GM12878 (cell line): ENCODE data around the gene AGRP. TPM values are rescaled to one million over a fixed set of nuclear protein-coding genes. Genes with fewer than 3 reads are reported as not detected.

Source experiments
- ATAC-seq: fragments of 200-7000 bp; cut with Tn5 transposase; 3 replicates; pipeline ENCODE4 v1.9.1; 2020; ENCODE audit warnings: mild to moderate bottlenecking, moderate library complexity
- BruUV-seq: library from RNA; stranded (reverse); fragments of 400-500 nt; replicated peaks from 2 replicates; lab custom pipeline; 2021; lab: Mats Ljungman, UMichigan
- CTCF ChIA-PET: fragments of 300-600 bp; sonication (Branson Sonifier 250); formaldehyde crosslinking; extraction: SDS; loops from one replicate; lab custom pipeline; 2021; ENCODE audit warnings: inconsistent platforms; lab: Yijun Ruan, JAX
- POLR2A ChIA-PET: fragments of 350-600 bp; formaldehyde crosslinking; extraction: SDS; loops from one replicate; lab custom pipeline; 2021; ENCODE audit warnings: inconsistent platforms; lab: Charles Lee
- RAD21 ChIA-PET: fragments of 300-600 bp; sonication (Branson Sonifier 250); formaldehyde crosslinking; loops from one replicate; lab custom pipeline; 2023; ENCODE audit warnings: antibody characterized with exemption; ENCODE audit not compliant: unreplicated experiment; lab: Charles Lee
- SMC1A ChIA-PET: fragments of 300-600 bp; sonication (Branson Sonifier 250); formaldehyde crosslinking; loops from one replicate; lab custom pipeline; 2023; ENCODE audit not compliant: unreplicated experiment, uncharacterized antibody; lab: Charles Lee
- DNase-seq: peaks from one replicate; pipeline ENCODE4 v3.0.0-alpha.2; 2011; ENCODE audit warnings: low read depth, low spot score
- FAIRE-seq: peaks from 3 replicates; lab custom pipeline; 2011; peaks lifted over from hg19 to GRCh38; lab: Jason Lieb, UNC
- H2AFZ ChIP-seq: 2 replicates; pipeline ENCODE4 v1.6.0; 2011; ENCODE audit warnings: low read depth, low read length, control low read depth; ENCODE audit not compliant: control insufficient read depth
- H3K27ac ChIP-seq: 2 replicates; pipeline ENCODE4 v1.5.1; 2011; ENCODE audit warnings: control low read depth; ENCODE audit not compliant: control insufficient read depth, insufficient read depth
- H3K27me3 ChIP-seq, 2 experiments: replicated peaks in 1 of 2; 2 replicates each; pipeline versions ENCODE4 v1.6.0 to v1.6.1; 2011; ENCODE audit warnings: low read length in 1 of 2; ENCODE audit not compliant: control insufficient read depth in 2 of 2, insufficient read depth in 2 of 2
- H3K36me3 ChIP-seq, 2 experiments: 2 replicates each; pipeline ENCODE4 v1.5.1; 2011; ENCODE audit warnings: low read length in 1 of 2; ENCODE audit not compliant: control insufficient read depth in 2 of 2, insufficient read depth in 2 of 2
- H3K4me1 ChIP-seq: 2 replicates; pipeline ENCODE4 v1.6.1; 2011; ENCODE audit warnings: mild to moderate bottlenecking, low read length, moderate library complexity, mixed read lengths; ENCODE audit not compliant: control insufficient read depth, insufficient read depth
- H3K4me2 ChIP-seq: 2 replicates; pipeline ENCODE4 v1.6.0; 2011; ENCODE audit warnings: control low read depth; ENCODE audit not compliant: control insufficient read depth, insufficient read depth
- H3K4me3 ChIP-seq: fragments of 200-600 bp; sonication (generic); 2 replicates; pipeline ENCODE4 v1.5.1; 2016
- H3K79me2 ChIP-seq: 2 replicates; pipeline ENCODE4 v1.6.0; 2011; ENCODE audit warnings: low read length; ENCODE audit not compliant: control insufficient read depth, insufficient read depth
- H3K9ac ChIP-seq: 2 replicates; pipeline ENCODE4 v1.8.0; 2011; ENCODE audit warnings: low read length, control low read depth, mixed read lengths; ENCODE audit not compliant: control insufficient read depth, insufficient read depth
- H3K9me3 ChIP-seq: replicated peaks from 3 replicates; pipeline ENCODE4 v1.5.1; 2011; ENCODE audit warnings: mild to moderate bottlenecking, low read length; ENCODE audit not compliant: control insufficient read depth, insufficient read depth
- H4K20me1 ChIP-seq: 2 replicates; pipeline ENCODE4 v1.6.0; 2011; ENCODE audit not compliant: control insufficient read depth, insufficient read depth
- BHLHE40 ChIP-seq, 2 experiments: fragments of 450-650 bp in 1 of 2; IDR thresholded peaks; 2 replicates each; pipeline ENCODE4 v1.6.1; 2011 to 2017; ENCODE audit warnings: low read depth in 2 of 2, borderline replicate concordance in 1 of 2, improper control_type of control experiment in 1 of 2, low read length in 1 of 2, mild to moderate bottlenecking in 1 of 2
- FOXK2 ChIP-seq: fragments of 450-650 bp; IDR thresholded peaks from 2 replicates; pipeline ENCODE4 v1.6.1; 2017; ENCODE audit warnings: mild to moderate bottlenecking, moderate library complexity
- HCFC1 ChIP-seq: fragments of 150-350 bp; IDR thresholded peaks from 2 replicates; pipeline ENCODE4 v1.6.1; 2014; ENCODE audit warnings: low read length
- JUND ChIP-seq: IDR thresholded peaks from 2 replicates; pipeline ENCODE4 v1.6.1; 2012; ENCODE audit warnings: low read depth, mild to moderate bottlenecking, low read length, improper control_type of control experiment, moderate library complexity
- MXI1 ChIP-seq: fragments of 150-350 bp; IDR thresholded peaks from 2 replicates; pipeline ENCODE4 v1.6.1; 2011; ENCODE audit warnings: low read depth, mild to moderate bottlenecking, inconsistent platforms, low read length, improper control_type of control experiment
- NR2F1 ChIP-seq: fragments of 450-650 bp; conservative IDR thresholded peaks from 2 replicates; pipeline ENCODE4 v1.6.1; 2017; ENCODE audit warnings: mild to moderate bottlenecking
- POLR2A ChIP-seq: IDR thresholded peaks from 2 replicates; pipeline ENCODE4 v1.6.1; 2011; ENCODE audit warnings: low read depth, mild to moderate bottlenecking, low read length
- RELA ChIP-seq: fragments of 450-650 bp; IDR thresholded peaks from 2 replicates; pipeline ENCODE4 v1.8.0; 2014; ENCODE audit warnings: borderline replicate concordance; ENCODE audit not compliant: partially characterized antibody
- SPI1 ChIP-seq: IDR thresholded peaks from 2 replicates; pipeline ENCODE4 v1.6.1; 2011; ENCODE audit warnings: low read depth, mild to moderate bottlenecking, low read length, moderate library complexity, borderline replicate concordance; ENCODE audit not compliant: insufficient read depth
- TCF7 ChIP-seq: IDR thresholded peaks from 2 replicates; pipeline ENCODE4 v1.6.1; 2014; ENCODE audit warnings: antibody characterized with exemption, borderline replicate concordance
- YY1 ChIP-seq: IDR thresholded peaks from 2 replicates; pipeline ENCODE4 v1.6.1; 2011; ENCODE audit warnings: low read depth, mild to moderate bottlenecking, low read length
- ZBTB4 ChIP-seq: fragments of 450-650 bp; formaldehyde crosslinking; IDR thresholded peaks from 2 replicates; pipeline ENCODE4 v1.4.0; 2022; ENCODE audit warnings: mild to moderate bottlenecking, moderate library complexity
- WGBS: methylation state at CpG from one replicate; pipeline ENCODE4 v1.1.6; 2016; ENCODE audit warnings: low lambda C conversion rate; ENCODE audit not compliant: insufficient replicate concordance, insufficient coverage; ENCODE audit errors: missing lambda C conversion rate; 5-methylcytosine and 5-hydroxymethylcytosine counted together
- in situ Hi-C: fragments of 300-500 bp; cut with MboI; formaldehyde crosslinking; loops from 9 replicates; pipeline ENCODE4 v1.14.3; 2018; ENCODE audit warnings: mixed read lengths
- intact Hi-C: fragments of 100-400 bp; cut with micrococcal nuclease; formaldehyde crosslinking; loops from one replicate; pipeline ENCODE4 v1.14.2; 2022; ENCODE audit not compliant: unreplicated experiment
- polyA plus RNA-seq, 11 experiments: library from polyadenylated mRNA; depleted of rRNA in 4 of 11; unstranded in 6 of 11; stranded (reverse) in 5 of 11; fragments of >200 nt; fragmentation: Nextera tagmentation in 4 of 11; fragmentation: Illumina TruSeq in 1 of 11; extraction: Ambion mirVana in 4 of 11; extraction: Trizol in 1 of 11; gene quantifications; 1 replicate in 1 of 11; 2 replicates in 10 of 11; pipeline versions ENCODE4 v1.2.1 to v1.2.3, GENCODE V29; 2011 to 2016; ENCODE audit warnings: inconsistent platforms in 2 of 11, missing spikeins in 2 of 11, low read depth in 1 of 11
- total RNA-seq, 4 experiments: library from RNA; depleted of rRNA in 3 of 4; stranded (reverse); fragments of >200 nt in 3 of 4; fragmentation: Illumina TruSeq in 1 of 4; extraction: Trizol in 1 of 4; gene quantifications; 2 replicates each; pipeline versions ENCODE4 v1.2.1 to v1.2.3, GENCODE V29; 2013 to 2021
- TF ChIP-seq, protein P1 (sequence below): IDR thresholded peaks from 2 replicates; pipeline ENCODE4 v1.6.1; 2011; ENCODE audit warnings: low read depth, low read length, improper control_type of control experiment, borderline replicate concordance
- TF ChIP-seq, protein P2 (sequence below): fragments of 450-650 bp; formaldehyde crosslinking; IDR thresholded peaks from 2 replicates; pipeline ENCODE4 v1.5.0; 2022; ENCODE audit warnings: mild to moderate bottlenecking, missing genetic modification characterization

The AGRP gene
- total and polyA plus RNA-seq, 10 of the 15 experiments (the other 5 are each of a cell fraction or from before 2014, with no cell fraction given) = 0.16 to 0.75 (median 0.53) TPM; not detected in 6

GRCh38 chr16:67460168-67460567, 23.2 kb downstream of the AGRP start:
- TF ChIP-seq YY1 (no peak), JUND (no peak), NR2F1 (no peak), HCFC1 (no peak), SPI1 (no peak), FOXK2 (no peak), POLR2A (no peak), MXI1 (no peak), TCF7 (no peak), BHLHE40 (IDR thresholded peaks at IDR 0.05; ENCODE audit: borderline replicate concordance in 1 of 2, low read depth in 2 of 2, low read length in 1 of 2) (no peak), ZBTB4 (CRISPR knock-in tag) (no peak), RELA (no peak)
- TF ChIP-seq, protein P1, sequence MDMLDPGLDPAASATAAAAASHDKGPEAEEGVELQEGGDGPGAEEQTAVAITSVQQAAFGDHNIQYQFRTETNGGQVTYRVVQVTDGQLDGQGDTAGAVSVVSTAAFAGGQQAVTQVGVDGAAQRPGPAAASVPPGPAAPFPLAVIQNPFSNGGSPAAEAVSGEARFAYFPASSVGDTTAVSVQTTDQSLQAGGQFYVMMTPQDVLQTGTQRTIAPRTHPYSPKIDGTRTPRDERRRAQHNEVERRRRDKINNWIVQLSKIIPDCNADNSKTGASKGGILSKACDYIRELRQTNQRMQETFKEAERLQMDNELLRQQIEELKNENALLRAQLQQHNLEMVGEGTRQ = no peak
- TF ChIP-seq, protein P2, sequence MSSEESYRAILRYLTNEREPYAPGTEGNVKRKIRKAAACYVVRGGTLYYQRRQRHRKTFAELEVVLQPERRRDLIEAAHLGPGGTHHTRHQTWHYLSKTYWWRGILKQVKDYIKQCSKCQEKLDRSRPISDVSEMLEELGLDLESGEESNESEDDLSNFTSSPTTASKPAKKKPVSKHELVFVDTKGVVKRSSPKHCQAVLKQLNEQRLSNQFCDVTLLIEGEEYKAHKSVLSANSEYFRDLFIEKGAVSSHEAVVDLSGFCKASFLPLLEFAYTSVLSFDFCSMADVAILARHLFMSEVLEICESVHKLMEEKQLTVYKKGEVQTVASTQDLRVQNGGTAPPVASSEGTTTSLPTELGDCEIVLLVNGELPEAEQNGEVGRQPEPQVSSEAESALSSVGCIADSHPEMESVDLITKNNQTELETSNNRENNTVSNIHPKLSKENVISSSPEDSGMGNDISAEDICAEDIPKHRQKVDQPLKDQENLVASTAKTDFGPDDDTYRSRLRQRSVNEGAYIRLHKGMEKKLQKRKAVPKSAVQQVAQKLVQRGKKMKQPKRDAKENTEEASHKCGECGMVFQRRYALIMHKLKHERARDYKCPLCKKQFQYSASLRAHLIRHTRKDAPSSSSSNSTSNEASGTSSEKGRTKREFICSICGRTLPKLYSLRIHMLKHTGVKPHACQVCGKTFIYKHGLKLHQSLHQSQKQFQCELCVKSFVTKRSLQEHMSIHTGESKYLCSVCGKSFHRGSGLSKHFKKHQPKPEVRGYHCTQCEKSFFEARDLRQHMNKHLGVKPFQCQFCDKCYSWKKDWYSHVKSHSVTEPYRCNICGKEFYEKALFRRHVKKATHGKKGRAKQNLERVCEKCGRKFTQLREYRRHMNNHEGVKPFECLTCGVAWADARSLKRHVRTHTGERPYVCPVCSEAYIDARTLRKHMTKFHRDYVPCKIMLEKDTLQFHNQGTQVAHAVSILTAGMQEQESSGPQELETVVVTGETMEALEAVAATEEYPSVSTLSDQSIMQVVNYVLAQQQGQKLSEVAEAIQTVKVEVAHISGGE (CRISPR knock-in tag) = no peak
- FAIRE-seq = no peak
- no peak overlapping the region for H3K4me2 ChIP-seq
- H3K27ac ChIP-seq = no peak overlapping the region
- H4K20me1 ChIP-seq = peaks cover 19% of the 10 kb centered on the region
- DNase-seq = no peak
- H2AFZ ChIP-seq = no peak overlapping the region
- CTCF ChIA-PET = interaction anchor here (1.1 to 1.7 kb wide), 3 partner anchors 12 to 200 kb away, joined by 3 to 4 read pairs (median 4); no protein-coding TSS in a partner anchor
- no peak for ATAC-seq
- BruUV-seq = no TSS peak
- intact Hi-C loops = no loop called here
- H3K9ac ChIP-seq = no peak overlapping the region
- no peak overlapping the region for H3K4me3 ChIP-seq
- no peaks in the 10 kb centered on the region for H3K9me3 ChIP-seq
- no peaks in the 10 kb centered on the region for H3K27me3 ChIP-seq
- H3K4me1 ChIP-seq = no peaks in the 10 kb centered on the region; the same call in 1 of the 2 replicates
- H3K36me3 ChIP-seq = peaks cover 4 to 7% of the 10 kb centered on the region in 2 experiments; a peak in 3 of 4 replicates
- H3K79me2 ChIP-seq = peaks cover 5% of the 10 kb centered on the region
- 100% methylated on average over 5 of the region's 5 CpGs for WGBS
- POLR2A ChIA-PET = no interaction called here
- RAD21 ChIA-PET = no interaction called here
- SMC1A ChIA-PET = interaction anchor here (0.9 kb wide), 1 partner anchor 111 kb away, joined by 3 read pairs; no protein-coding TSS in a partner anchor
- in situ Hi-C loops = no loop called here
